A673 (cell line): ENCODE results near the gene CYP2A6.

Experiments used
- EZH2 ChIP-seq: fragments of 200-600 bp; sonication (generic); IDR thresholded peaks from 2 replicates; pipeline ENCODE4 v1.6.1; 2017; ENCODE audit warnings: borderline replicate concordance, low read depth, mild to moderate bottlenecking, mixed read lengths, antibody characterized with exemption, low read length; ENCODE audit not compliant: poor library complexity, severe bottlenecking
- TF ChIP-seq, protein P1 (sequence below): fragments of 300-800, 200-600 bp; sonication (generic); conservative IDR thresholded peaks from 2 replicates; pipeline ENCODE4 v1.5.1; 2017; ENCODE audit warnings: low read depth, mild to moderate bottlenecking, antibody characterized with exemption, low read length, moderate library complexity, mixed read lengths

DNA sequence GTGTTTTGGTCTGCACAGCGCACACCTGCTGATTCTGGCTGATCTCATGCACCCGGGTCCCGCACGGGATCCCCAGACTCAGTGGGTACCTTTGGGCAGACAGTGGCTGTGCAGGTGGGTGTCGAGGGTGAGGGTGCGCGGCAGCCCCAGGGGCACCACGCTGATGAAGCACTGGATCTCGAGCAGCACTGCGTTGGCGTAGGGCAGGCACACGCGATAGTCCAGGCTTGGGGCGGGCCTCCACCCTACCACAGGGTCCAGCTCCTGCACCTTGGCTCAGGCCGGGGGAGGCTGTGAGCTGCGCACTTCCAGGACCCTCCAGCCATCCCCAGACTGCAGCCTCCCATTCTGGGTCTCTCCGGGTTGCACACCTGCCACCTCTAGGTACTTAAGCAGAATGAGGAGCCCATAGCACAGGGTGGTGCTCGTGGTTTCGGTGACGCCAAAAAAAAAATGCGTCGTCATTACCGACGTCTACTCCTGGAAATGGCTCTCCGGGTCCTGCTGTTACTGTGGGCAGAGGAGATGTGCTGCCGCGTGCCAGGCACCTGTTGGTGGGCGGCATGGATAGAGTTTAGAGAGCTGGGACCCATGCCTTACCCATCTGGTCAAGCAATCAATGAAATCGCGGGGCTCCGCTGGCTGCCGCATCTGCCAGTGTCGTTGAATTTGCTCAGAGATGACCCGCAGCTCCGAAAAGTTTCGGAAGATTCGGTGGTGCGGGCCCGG lies 40.7 kb downstream of the CYP2A6 start:
- TF ChIP-seq, protein P1, sequence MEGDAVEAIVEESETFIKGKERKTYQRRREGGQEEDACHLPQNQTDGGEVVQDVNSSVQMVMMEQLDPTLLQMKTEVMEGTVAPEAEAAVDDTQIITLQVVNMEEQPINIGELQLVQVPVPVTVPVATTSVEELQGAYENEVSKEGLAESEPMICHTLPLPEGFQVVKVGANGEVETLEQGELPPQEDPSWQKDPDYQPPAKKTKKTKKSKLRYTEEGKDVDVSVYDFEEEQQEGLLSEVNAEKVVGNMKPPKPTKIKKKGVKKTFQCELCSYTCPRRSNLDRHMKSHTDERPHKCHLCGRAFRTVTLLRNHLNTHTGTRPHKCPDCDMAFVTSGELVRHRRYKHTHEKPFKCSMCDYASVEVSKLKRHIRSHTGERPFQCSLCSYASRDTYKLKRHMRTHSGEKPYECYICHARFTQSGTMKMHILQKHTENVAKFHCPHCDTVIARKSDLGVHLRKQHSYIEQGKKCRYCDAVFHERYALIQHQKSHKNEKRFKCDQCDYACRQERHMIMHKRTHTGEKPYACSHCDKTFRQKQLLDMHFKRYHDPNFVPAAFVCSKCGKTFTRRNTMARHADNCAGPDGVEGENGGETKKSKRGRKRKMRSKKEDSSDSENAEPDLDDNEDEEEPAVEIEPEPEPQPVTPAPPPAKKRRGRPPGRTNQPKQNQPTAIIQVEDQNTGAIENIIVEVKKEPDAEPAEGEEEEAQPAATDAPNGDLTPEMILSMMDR: no peak
- no peak for TF ChIP-seq EZH2
